HG02973 (cell line): ENCODE results near the gene RAB10.
A peak's percentile ranks its signal among the peaks of the same experiment; 100 is the strongest.
"Not testable (repeated sequence)": the region's sequence is repeated elsewhere in the genome, so short reads cannot be mapped to it uniquely, and the experiment has no call there.

Experiments
- ATAC-seq: cut with Tn5 transposase; IDR thresholded peaks from one replicate; pipeline ENCODE4 v1.9.1; 2021; ENCODE audit warnings: moderate library complexity; ENCODE audit not compliant: unreplicated experiment

RAB10 gene

GRCh38 chr2:26016012-26016705 lies 17.7 kb upstream of the RAB10 start:
- ATAC-seq: no peak

- ATAC-seq: not testable (repeated sequence)
These were observed 17.2 kb upstream of the RAB10 start for GRCh38 chr2:26016706-26017045.

GRCh38 chr2:26017464-26018183 lies 16.3 kb upstream of the RAB10 start:
- no peak for ATAC-seq

GRCh38 chr2:26018184-26019055 lies 15.5 kb upstream of the RAB10 start:
- ATAC-seq: no peak

- ATAC-seq: no peak
These were observed 13.6 kb upstream of the RAB10 start for GRCh38 chr2:26020231-26020640.

- no peak for ATAC-seq
These were observed 9.6 kb upstream of the RAB10 start for GRCh38 chr2:26024260-26024659.

GRCh38 chr2:26025509-26025908 lies 8.4 kb upstream of the RAB10 start:
- no peak for ATAC-seq

GRCh38 chr2:26028083-26028482 lies 5.8 kb upstream of the RAB10 start:
- not testable (repeated sequence) for ATAC-seq

GRCh38 chr2:26032586-26033269 lies 1.2 kb upstream of the RAB10 start:
- not testable (repeated sequence) for ATAC-seq

- peak; percentile 20 for ATAC-seq
These were observed 540 bp upstream of the RAB10 start for GRCh38 chr2:26033270-26033817.

GRCh38 chr2:26034637-26034992 lies 731 bp downstream of the RAB10 start:
- no peak for ATAC-seq

GRCh38 chr2:26035090-26035743 lies 1.3 kb downstream of the RAB10 start:
- no peak for ATAC-seq

- no peak for ATAC-seq
These were observed 5.9 kb downstream of the RAB10 start for GRCh38 chr2:26039603-26040323.

GRCh38 chr2:26043109-26043508 lies 9.2 kb downstream of the RAB10 start:
- no peak for ATAC-seq

- ATAC-seq: peak; percentile 65
These were observed 10.2 kb downstream of the RAB10 start for GRCh38 chr2:26043862-26044696.

GRCh38 chr2:26048791-26049190 lies 14.9 kb downstream of the RAB10 start:
- ATAC-seq: no peak

GRCh38 chr2:26049641-26050040 lies 15.8 kb downstream of the RAB10 start:
- no peak for ATAC-seq

GRCh38 chr2:26052740-26053139 lies 18.9 kb downstream of the RAB10 start:
- no peak for ATAC-seq
